Spleen (tissue), 11 donors: ENCODE measurements around the gene PITPNB. TPM values are rescaled to one million over a fixed set of nuclear protein-coding genes. Genes with fewer than 3 reads are reported as not detected.

ENCODE experiments used
- DNase-seq: peaks from one replicate; pipeline ENCODE4 v3.0.0-alpha.2; 2020
- H3K27ac ChIP-seq, 8 donors: fragments of 200-600 bp; sonication (generic) in 7 of 8; 1 replicate in 4 of 8; 2 replicates in 4 of 8; pipeline versions ENCODE4 v1.5.0 to v1.8.0; 2016 to 2021; ENCODE audit warnings: inconsistent platforms in 4 of 8, mild to moderate bottlenecking in 4 of 8, moderate library complexity in 1 of 8
- H3K27me3 ChIP-seq, 7 donors: fragments of 200-600 bp; sonication (generic) in 6 of 7; replicated peaks in 1 of 7; 1 replicate in 4 of 7; 2 replicates in 3 of 7; pipeline versions ENCODE4 v1.5.0 to v1.8.0; 2016 to 2021; ENCODE audit warnings: inconsistent platforms in 3 of 7, mild to moderate bottlenecking in 1 of 7
- H3K36me3 ChIP-seq, 6 donors: fragments of 200-600 bp; sonication (generic) in 5 of 6; 1 replicate in 4 of 6; 2 replicates in 2 of 6; pipeline versions ENCODE4 v1.5.0 to v1.8.0; 2016 to 2021; ENCODE audit warnings: inconsistent platforms in 2 of 6
- H3K4me1 ChIP-seq, 6 donors: fragments of 200-600 bp; sonication (generic) in 5 of 6; 1 replicate in 3 of 6; 2 replicates in 3 of 6; pipeline versions ENCODE4 v1.5.0 to v1.8.0; 2016 to 2021; ENCODE audit warnings: inconsistent platforms in 3 of 6
- H3K4me3 ChIP-seq, 8 donors: fragments of 200-600 bp; sonication (generic) in 7 of 8; 1 replicate in 4 of 8; 2 replicates in 4 of 8; pipeline versions ENCODE4 v1.5.0 to v1.8.0; 2016 to 2021; ENCODE audit warnings: inconsistent platforms in 4 of 8, mild to moderate bottlenecking in 4 of 8, moderate library complexity in 2 of 8
- H3K9me3 ChIP-seq, 8 donors: fragments of 200-600 bp; sonication (generic) in 7 of 8; 1 replicate in 4 of 8; 2 replicates in 4 of 8; pipeline versions ENCODE4 v1.5.0 to v1.8.0; 2016 to 2021; ENCODE audit warnings: inconsistent platforms in 4 of 8
- POLR2A ChIP-seq, 3 donors: fragments of 450-650 bp; IDR thresholded peaks; one replicate each; pipeline ENCODE4 v1.5.1; 2017; ENCODE audit warnings: antibody characterized with exemption in 3 of 3, mild to moderate bottlenecking in 1 of 3
- POLR2AphosphoS5 ChIP-seq, 3 donors: sonication (generic); formaldehyde crosslinking; IDR thresholded peaks; one replicate each; pipeline ENCODE4 v1.5.1; 2017; ENCODE audit warnings: antibody characterized with exemption in 3 of 3
- WGBS, 5 donors: extraction: QIAGEN DNeasy Blood & Tissue Kit in 3 of 5; methylation state at CpG; one replicate each; pipeline versions ENCODE4 v1.1.5 to v1.1.7; 2013 to 2018; 5-methylcytosine and 5-hydroxymethylcytosine counted together
- intact Hi-C: fragments of 100-400 bp; cut with DNase I; formaldehyde crosslinking; loops from one replicate; pipeline ENCODE4 v1.15.0; 2023; ENCODE audit warnings: low total_unique reads
- polyA plus RNA-seq, 3 donors: library from polyadenylated mRNA; stranded (reverse); fragments of 200-250 nt; gene quantifications; one replicate each; pipeline ENCODE4 v1.2.1, GENCODE V29; 2013
- total RNA-seq, 7 donors: library from RNA; depleted of rRNA in 3 of 7; stranded (reverse); fragments of >200 nt in 3 of 7; fragmentation: NEBNext Ultra II Directional in 4 of 7; extraction: Animal tissue kit (Norgen Biotek cat#: 25700) in 4 of 7; gene quantifications; one replicate each; pipeline versions ENCODE4 v1.1.0 to v1.2.1, GENCODE V29; 2016 to 2021
- TF ChIP-seq, protein P1 (sequence below), 11 experiments: fragments of 200-600 bp in 7 of 11; fragments of 450-650 bp in 4 of 11; sonication (generic) in 4 of 11; IDR thresholded peaks in 8 of 11; conservative IDR thresholded peaks in 3 of 11; 1 replicate in 7 of 11; 2 replicates in 4 of 11; pipeline versions ENCODE4 v1.4.0 to v1.8.0; 2016 to 2021; ENCODE audit warnings: antibody characterized with exemption in 11 of 11, inconsistent platforms in 4 of 11, mild to moderate bottlenecking in 1 of 11
- donor health status: healthy with polysubstance abuse.
- donor health status: DM: no; HTN: no; CAD: no; lungs with moderate emphysema.
- donor health status: DM: no; HTN: no; CAD: no.
- donor health status: Bipolar disorder and iron deficiency.
- donor health status: healthy.
- donor health status: DM: no; HTN: no; CAD: no.
- donor health status: DM: yes; HTN: yes; CAD: no.

The PITPNB gene
- total and polyA plus RNA-seq, 10 donors: 17.5 to 67.2 (median 48.9) TPM

DNA sequence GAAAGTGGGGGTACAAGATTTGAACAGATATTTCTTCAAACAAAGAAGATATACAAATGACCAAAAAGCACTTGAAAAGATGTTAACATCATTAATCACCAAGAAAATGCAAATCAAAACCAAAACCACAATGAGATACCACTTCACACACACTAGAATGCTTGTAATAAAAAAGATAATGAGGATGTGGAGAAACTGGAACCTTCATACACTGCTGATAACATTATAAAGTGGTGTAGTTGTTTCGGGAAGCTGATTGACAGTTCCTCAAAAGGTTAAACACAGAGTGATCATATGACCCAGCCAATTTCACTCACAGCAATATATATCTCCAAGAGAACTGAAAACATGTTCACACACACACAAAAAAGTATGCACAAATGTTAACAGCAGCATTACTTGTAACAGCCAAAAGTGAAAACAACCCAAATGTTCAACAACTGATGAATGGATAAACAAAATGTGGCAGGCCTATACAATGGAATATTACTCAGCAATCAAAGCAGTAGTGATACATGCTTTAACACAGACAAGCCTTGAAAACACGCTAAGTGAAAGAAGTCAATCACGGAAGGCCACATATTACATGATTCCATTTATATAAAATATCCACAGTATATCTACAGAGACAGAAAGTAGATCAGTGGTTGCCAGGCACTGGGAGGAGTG lies 15.1 kb downstream of the PITPNB start:
- peaks cover 0 to 31% (median 8%) of the 10 kb centered on the region in 6 donors for H3K4me1 ChIP-seq
- H3K4me3 ChIP-seq: no peak overlapping the region
- 69 to 78% (median 72%) methylated on average over 3 of the region's 3 CpGs for WGBS, 5 donors
- no peaks in the 10 kb centered on the region for H3K9me3 ChIP-seq
- no peak overlapping the region for H3K27ac ChIP-seq
- intact Hi-C loops: no loop called here
- DNase-seq: no peak
- peaks cover 0 to 91% (median 37%) of the 10 kb centered on the region in 6 donors for H3K36me3 ChIP-seq
- no peaks in the 10 kb centered on the region for H3K27me3 ChIP-seq
- TF ChIP-seq, protein P1, sequence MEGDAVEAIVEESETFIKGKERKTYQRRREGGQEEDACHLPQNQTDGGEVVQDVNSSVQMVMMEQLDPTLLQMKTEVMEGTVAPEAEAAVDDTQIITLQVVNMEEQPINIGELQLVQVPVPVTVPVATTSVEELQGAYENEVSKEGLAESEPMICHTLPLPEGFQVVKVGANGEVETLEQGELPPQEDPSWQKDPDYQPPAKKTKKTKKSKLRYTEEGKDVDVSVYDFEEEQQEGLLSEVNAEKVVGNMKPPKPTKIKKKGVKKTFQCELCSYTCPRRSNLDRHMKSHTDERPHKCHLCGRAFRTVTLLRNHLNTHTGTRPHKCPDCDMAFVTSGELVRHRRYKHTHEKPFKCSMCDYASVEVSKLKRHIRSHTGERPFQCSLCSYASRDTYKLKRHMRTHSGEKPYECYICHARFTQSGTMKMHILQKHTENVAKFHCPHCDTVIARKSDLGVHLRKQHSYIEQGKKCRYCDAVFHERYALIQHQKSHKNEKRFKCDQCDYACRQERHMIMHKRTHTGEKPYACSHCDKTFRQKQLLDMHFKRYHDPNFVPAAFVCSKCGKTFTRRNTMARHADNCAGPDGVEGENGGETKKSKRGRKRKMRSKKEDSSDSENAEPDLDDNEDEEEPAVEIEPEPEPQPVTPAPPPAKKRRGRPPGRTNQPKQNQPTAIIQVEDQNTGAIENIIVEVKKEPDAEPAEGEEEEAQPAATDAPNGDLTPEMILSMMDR (IDR thresholded peaks at IDR 0.05 in 8 of 11, conservative IDR thresholded peaks at IDR 0.05 in 3 of 11): no peak
- TF ChIP-seq POLR2AphosphoS5 (IDR thresholded peaks at IDR 0.05): no peak
- no peak for TF ChIP-seq POLR2A (IDR thresholded peaks at IDR 0.05)

DNA sequence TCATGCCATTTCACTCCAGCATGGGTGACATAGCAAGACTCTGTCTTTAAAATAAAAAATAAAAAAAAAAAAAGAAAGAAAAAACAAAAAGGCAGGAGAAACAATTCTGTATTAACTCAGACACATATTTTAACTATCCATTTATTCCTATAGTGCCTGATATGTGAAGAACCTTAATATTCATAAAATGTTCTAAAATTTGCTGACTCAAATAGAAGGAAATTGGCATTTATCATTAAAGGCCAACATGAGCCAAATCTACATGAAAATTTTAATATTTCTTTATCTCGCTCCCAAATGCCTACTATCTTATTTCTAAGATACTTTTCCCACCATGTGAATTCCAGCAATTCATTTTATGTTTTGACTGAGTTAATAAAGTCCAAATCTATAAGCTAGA lies 18.9 kb downstream of the PITPNB start:
- no peak overlapping the region for H3K4me3 ChIP-seq
- no peaks in the 10 kb centered on the region for H3K27me3 ChIP-seq
- H3K4me1 ChIP-seq: peaks cover 0 to 19% (median 8%) of the 10 kb centered on the region in 6 donors
- intact Hi-C loops: no loop called here
- H3K36me3 ChIP-seq: peaks cover 0 to 91% (median 55%) of the 10 kb centered on the region in 6 donors
- no peak for DNase-seq
- WGBS, 5 donors: 95 to 98% (median 96%) methylated on average over 1 of the region's 1 CpG
- no peak overlapping the region for H3K27ac ChIP-seq
- no peaks in the 10 kb centered on the region for H3K9me3 ChIP-seq
- TF ChIP-seq, protein P1 (IDR thresholded peaks at IDR 0.05 in 8 of 11, conservative IDR thresholded peaks at IDR 0.05 in 3 of 11): no peak
- no peak for TF ChIP-seq POLR2A (IDR thresholded peaks at IDR 0.05)

DNA sequence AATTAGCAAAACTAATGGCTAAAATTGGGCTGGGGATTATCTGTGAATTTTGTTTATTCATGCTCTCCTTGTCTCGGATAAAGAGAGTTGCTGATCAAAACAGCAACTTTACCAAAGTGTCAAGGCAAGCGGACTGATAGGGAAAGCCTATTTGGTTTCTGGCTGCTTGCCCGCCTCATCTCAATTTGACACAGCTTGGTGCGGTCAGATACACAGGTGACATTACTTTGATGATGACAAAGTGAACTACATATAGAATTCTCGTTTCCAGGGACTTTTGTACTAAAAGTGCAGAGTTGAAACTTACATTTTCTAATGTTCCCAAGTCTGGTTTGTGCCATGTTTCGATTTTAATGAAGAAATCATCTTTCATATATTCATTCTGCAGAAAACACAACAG lies 22.8 kb downstream of the PITPNB start:
- Histone ChIP-seq H3K4me1 (no peaks in the 10 kb centered on the region), H3K9me3 (no peaks in the 10 kb centered on the region), H3K36me3 (peaks cover 0 to 100% (median 71%) of the 10 kb centered on the region in 6 donors), H3K27ac (no peak overlapping the region), H3K4me3 (no peak overlapping the region), H3K27me3 (no peaks in the 10 kb centered on the region)
- intact Hi-C loops: no loop called here
- DNase-seq: no peak
- TF ChIP-seq POLR2A (IDR thresholded peaks at IDR 0.05): no peak
- WGBS, 5 donors: 81 to 90% (median 82%) methylated on average over 6 of the region's 6 CpGs

DNA sequence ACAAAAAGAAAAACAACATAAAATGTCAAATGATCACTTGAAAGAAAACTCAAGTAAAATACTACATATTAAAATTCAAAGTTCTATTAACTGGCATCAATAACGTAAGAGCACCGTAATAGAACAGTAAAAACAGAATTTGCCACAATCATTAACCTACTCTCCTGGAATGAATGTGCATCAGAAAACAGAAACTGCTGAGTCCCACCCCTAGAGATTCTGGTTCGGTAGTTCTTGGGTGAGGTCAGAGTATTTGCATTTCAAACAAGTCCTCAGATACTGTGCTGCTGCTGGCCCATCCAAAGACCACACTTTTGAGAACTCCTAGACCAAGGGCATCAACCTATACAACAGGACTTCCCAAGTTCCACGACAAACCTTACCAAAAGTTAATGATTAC lies 23.5 kb downstream of the PITPNB start:
- no peaks in the 10 kb centered on the region for H3K4me1 ChIP-seq
- no peak for DNase-seq
- H3K27me3 ChIP-seq: no peaks in the 10 kb centered on the region
- intact Hi-C loops: no loop called here
- 65 to 84% (median 81%) methylated on average over 4 of the region's 4 CpGs for WGBS, 5 donors
- H3K27ac ChIP-seq: no peak overlapping the region
- TF ChIP-seq POLR2A (IDR thresholded peaks at IDR 0.05) (no peak), POLR2AphosphoS5 (IDR thresholded peaks at IDR 0.05) (no peak)
- TF ChIP-seq, protein P1 (IDR thresholded peaks at IDR 0.05 in 8 of 11, conservative IDR thresholded peaks at IDR 0.05 in 3 of 11): no peak
- no peak overlapping the region for H3K4me3 ChIP-seq
- H3K9me3 ChIP-seq: no peaks in the 10 kb centered on the region
- H3K36me3 ChIP-seq: peaks cover 0 to 100% (median 73%) of the 10 kb centered on the region in 6 donors
